ENCODE data around the gene DCAF6.
"Not testable (repeated sequence)": the region's sequence is repeated elsewhere in the genome, so short reads cannot be mapped to it uniquely, and the experiment has no call there.

DCAF6 gene

GRCh38 chr1:167923324-167924056 is 13.0 kb upstream of the DCAF6 start:
- DNase-seq (ENCODE audit: low read depth in 2 of 2), result no peak

GRCh38 chr1:167924102-167924501 is 12.4 kb upstream of the DCAF6 start:
- no peak for DNase-seq (ENCODE audit: low read depth in 2 of 2)

GRCh38 chr1:167924543-167925231 is 11.8 kb upstream of the DCAF6 start:
- no peak for DNase-seq (ENCODE audit: low read depth in 2 of 2)

GRCh38 chr1:167926486-167926997 is 9.9 kb upstream of the DCAF6 start:
- DNase-seq (ENCODE audit: low read depth in 2 of 2), result no peak

GRCh38 chr1:167927046-167927754 is 9.3 kb upstream of the DCAF6 start:
- DNase-seq (ENCODE audit: low read depth in 2 of 2), result no peak

GRCh38 chr1:167928457-167928852 is 8.0 kb upstream of the DCAF6 start:
- DNase-seq (ENCODE audit: low read depth in 2 of 2), result no peak

- DNase-seq (ENCODE audit: low read depth in 2 of 2), result not testable (repeated sequence)
These were observed 7.6 kb upstream of the DCAF6 start for GRCh38 chr1:167928919-167929318.

GRCh38 chr1:167929725-167930124 is 6.8 kb upstream of the DCAF6 start:
- DNase-seq (ENCODE audit: low read depth in 2 of 2), result no peak

- no peak for DNase-seq (ENCODE audit: low read depth in 2 of 2)
These were observed 2.7 kb upstream of the DCAF6 start for GRCh38 chr1:167933788-167934187.

- no peak for DNase-seq (ENCODE audit: low read depth in 2 of 2)
These were observed 1.9 kb upstream of the DCAF6 start for GRCh38 chr1:167934426-167935215.

- peak; percentile 11 to 14 for DNase-seq (ENCODE audit: low read depth in 2 of 2)
These were observed 1.0 kb upstream of the DCAF6 start for GRCh38 chr1:167935216-167936067.

GRCh38 chr1:167936930-167937708 is 636 bp downstream of the DCAF6 start, which contains the start of gene MPC2:
Gene MPC2 (minus strand): TSS chr1:167937072. CDS start chr1:167935841, 1,231 bp downstream.
- peak; percentile 55 to 56 for DNase-seq (ENCODE audit: low read depth in 2 of 2)

- no peak for DNase-seq (ENCODE audit: low read depth in 2 of 2)
These were observed 1.2 kb downstream of the DCAF6 start for GRCh38 chr1:167937709-167938010.

GRCh38 chr1:167938080-167938636 is 1.7 kb downstream of the DCAF6 start:
- no peak for DNase-seq (ENCODE audit: low read depth in 2 of 2)

- no peak for DNase-seq (ENCODE audit: low read depth in 2 of 2)
These were observed 3.8 kb downstream of the DCAF6 start for GRCh38 chr1:167940264-167940663.

GRCh38 chr1:167943541-167943940 is 7.1 kb downstream of the DCAF6 start:
- no peak for DNase-seq (ENCODE audit: low read depth in 2 of 2)

- no peak for DNase-seq (ENCODE audit: low read depth in 2 of 2)
These were observed 11.2 kb downstream of the DCAF6 start for GRCh38 chr1:167947733-167948132.

GRCh38 chr1:167949785-167950184 is 13.3 kb downstream of the DCAF6 start:
- no peak for DNase-seq (ENCODE audit: low read depth in 2 of 2)

- no peak for DNase-seq (ENCODE audit: low read depth in 2 of 2)
These were observed 14.1 kb downstream of the DCAF6 start for GRCh38 chr1:167950569-167950968.

GRCh38 chr1:167955915-167956314 is 19.4 kb downstream of the DCAF6 start:
- no peak for DNase-seq (ENCODE audit: low read depth in 2 of 2)

All from stimulated activated CD8-positive, alpha-beta memory T cell treated with anti-CD3 and anti-CD28 coated beads, Interleukin-2, amount 100 ng/mL, for 48 hours (primary cell).